Retinal pigment epithelial cell (primary cell): Measurements from ENCODE around the gene LSS.
"Not testable (repeated sequence)": the region's sequence is repeated elsewhere in the genome, so short reads cannot be mapped to it uniquely, and the experiment has no call there.

ENCODE experiments used
- DNase-seq: peaks from one replicate; pipeline ENCODE4 v3.0.0-alpha.2; 2010; ENCODE audit warnings: low read depth
- H3K4me3 ChIP-seq: 2 replicates; pipeline ENCODE4 v1.5.1; 2011; ENCODE audit warnings: mild to moderate bottlenecking, low read length, control low read depth, moderate library complexity
- CTCF ChIP-seq: conservative IDR thresholded peaks from 2 replicates; pipeline ENCODE4 v1.5.1; 2011; ENCODE audit warnings: low read depth, low read length, control low read depth, inconsistent platforms

The LSS gene

DNA sequence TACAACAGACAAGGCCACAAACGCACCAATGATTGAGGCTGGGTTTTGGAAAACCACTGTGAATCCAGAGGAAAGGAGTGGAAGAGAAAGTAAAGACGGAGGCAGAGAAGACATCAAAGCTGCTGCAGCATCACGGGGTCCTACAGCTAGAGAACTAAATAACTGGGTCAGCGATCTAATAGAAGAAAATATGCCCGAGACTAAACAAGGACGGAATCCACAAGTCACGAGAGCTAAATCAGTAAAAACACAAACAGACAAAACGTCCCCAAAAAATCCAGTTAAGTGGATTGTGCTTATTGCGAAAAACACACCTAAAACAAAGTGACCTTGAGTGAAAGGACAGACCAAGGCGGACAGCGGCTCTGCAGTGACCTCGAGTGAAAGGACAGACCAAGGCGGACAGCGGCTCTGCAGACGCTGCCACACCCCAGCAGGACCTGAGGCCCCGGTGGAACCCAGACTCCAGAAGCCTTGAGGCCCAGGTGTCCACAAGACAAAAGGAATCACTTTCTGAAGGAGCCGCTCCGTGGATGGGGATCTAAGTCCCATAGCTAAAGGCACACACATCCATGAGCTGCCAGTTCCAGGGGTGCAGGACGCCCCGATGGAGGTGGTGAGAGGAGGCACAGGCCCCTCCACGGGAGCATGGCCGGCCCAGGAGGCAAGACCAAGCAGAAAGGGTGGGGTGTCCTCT is 79.2 kb downstream of the LSS start:
- no peak overlapping the region for H3K4me3 ChIP-seq
- no peak for TF ChIP-seq CTCF
- no peak for DNase-seq

GRCh38 chr21:46148106-46148505 is 80.5 kb downstream of the LSS start:
- no peak for TF ChIP-seq CTCF
- no peak overlapping the region for H3K4me3 ChIP-seq
- no peak for DNase-seq

GRCh38 chr21:46147429-46147828 is 81.1 kb downstream of the LSS start:
- not testable (repeated sequence) for DNase-seq, H3K4me3 ChIP-seq
- peak; percentile 71 for TF ChIP-seq CTCF

GRCh38 chr21:46146856-46147255 is 81.7 kb downstream of the LSS start:
- no peak for DNase-seq
- H3K4me3 ChIP-seq, result no peak overlapping the region
- no peak for TF ChIP-seq CTCF

- no peak for TF ChIP-seq CTCF
- DNase-seq, result no peak
- H3K4me3 ChIP-seq, result no peak overlapping the region
Measured at GRCh38 chr21:46145840-46146691, 82.5 kb downstream of the LSS start.

DNA sequence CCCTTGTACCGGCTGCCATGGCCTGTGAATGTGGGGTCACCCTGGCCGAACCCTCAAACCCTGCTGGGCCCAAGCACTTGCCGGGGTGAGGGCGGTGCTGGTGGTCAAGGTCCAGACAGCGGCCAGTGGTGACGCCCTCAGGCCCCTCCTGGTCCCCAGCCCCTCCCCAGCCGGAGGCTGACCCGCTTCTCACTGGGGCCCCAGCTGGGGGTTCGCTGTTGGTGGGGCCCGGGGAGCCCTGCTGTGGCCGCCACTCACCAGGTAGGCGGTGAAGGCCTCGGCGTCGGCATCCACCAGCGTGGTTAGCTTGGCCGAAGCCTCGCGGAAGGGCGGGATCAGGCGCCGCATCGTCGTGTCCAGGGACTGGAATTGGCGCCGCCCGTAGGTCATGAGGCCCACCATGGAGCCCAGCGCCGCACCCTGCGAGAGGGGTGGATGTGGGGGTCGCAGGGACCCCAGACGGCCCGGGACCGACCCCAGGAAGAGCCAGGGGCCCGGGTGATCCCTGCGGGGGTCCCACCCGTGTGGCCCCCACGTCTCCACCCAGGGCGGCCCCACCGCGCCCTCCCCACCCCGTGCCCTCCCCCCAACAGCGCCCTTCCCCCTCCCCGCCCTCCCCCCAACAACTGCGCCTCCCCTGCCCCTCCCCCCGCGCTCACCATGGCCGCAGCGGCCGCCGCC is 83.3 kb downstream of the LSS start:
- no peak overlapping the region for H3K4me3 ChIP-seq
- no peak for TF ChIP-seq CTCF
- DNase-seq, result no peak
